GM12892 (cell line): Measurements from ENCODE around the gene TMLHE. TPM values are rescaled to one million over a fixed set of nuclear protein-coding genes. Genes with fewer than 3 reads are reported as not detected.
"Not testable (repeated sequence)": the region's sequence is repeated elsewhere in the genome, so short reads cannot be mapped to it uniquely, and the experiment has no call there.

ENCODE experiments used
- DNase-seq: peaks from one replicate; pipeline ENCODE4 v3.0.0; 2011; ENCODE audit not compliant: insufficient read length
- FAIRE-seq: peaks from 2 replicates; lab custom pipeline; 2011; peaks lifted over from hg19 to GRCh38; lab: Jason Lieb, UNC
- POLR2A ChIP-seq: IDR thresholded peaks from 2 replicates; pipeline ENCODE4 v1.6.1; 2011; ENCODE audit warnings: low read depth, low read length, control low read depth
- POLR2AphosphoS5 ChIP-seq: IDR thresholded peaks from 2 replicates; pipeline ENCODE4 v1.6.1; 2011; ENCODE audit warnings: low read depth, low read length, control low read depth
- TAF1 ChIP-seq: IDR thresholded peaks from 2 replicates; pipeline ENCODE4 v1.6.1; 2011; ENCODE audit warnings: low read depth, mild to moderate bottlenecking, control low read depth, low read length, borderline replicate concordance
- polyA plus RNA-seq: library from polyadenylated mRNA; unstranded; fragments of >200 nt; gene quantifications from one replicate; pipeline ENCODE4 v1.2.1, GENCODE V29; 2012; ENCODE audit warnings: missing spikeins, inconsistent platforms; ENCODE audit not compliant: missing spikeins

TMLHE gene, protein sequence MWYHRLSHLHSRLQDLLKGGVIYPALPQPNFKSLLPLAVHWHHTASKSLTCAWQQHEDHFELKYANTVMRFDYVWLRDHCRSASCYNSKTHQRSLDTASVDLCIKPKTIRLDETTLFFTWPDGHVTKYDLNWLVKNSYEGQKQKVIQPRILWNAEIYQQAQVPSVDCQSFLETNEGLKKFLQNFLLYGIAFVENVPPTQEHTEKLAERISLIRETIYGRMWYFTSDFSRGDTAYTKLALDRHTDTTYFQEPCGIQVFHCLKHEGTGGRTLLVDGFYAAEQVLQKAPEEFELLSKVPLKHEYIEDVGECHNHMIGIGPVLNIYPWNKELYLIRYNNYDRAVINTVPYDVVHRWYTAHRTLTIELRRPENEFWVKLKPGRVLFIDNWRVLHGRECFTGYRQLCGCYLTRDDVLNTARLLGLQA
- 11.2 TPM for polyA plus RNA-seq

DNA sequence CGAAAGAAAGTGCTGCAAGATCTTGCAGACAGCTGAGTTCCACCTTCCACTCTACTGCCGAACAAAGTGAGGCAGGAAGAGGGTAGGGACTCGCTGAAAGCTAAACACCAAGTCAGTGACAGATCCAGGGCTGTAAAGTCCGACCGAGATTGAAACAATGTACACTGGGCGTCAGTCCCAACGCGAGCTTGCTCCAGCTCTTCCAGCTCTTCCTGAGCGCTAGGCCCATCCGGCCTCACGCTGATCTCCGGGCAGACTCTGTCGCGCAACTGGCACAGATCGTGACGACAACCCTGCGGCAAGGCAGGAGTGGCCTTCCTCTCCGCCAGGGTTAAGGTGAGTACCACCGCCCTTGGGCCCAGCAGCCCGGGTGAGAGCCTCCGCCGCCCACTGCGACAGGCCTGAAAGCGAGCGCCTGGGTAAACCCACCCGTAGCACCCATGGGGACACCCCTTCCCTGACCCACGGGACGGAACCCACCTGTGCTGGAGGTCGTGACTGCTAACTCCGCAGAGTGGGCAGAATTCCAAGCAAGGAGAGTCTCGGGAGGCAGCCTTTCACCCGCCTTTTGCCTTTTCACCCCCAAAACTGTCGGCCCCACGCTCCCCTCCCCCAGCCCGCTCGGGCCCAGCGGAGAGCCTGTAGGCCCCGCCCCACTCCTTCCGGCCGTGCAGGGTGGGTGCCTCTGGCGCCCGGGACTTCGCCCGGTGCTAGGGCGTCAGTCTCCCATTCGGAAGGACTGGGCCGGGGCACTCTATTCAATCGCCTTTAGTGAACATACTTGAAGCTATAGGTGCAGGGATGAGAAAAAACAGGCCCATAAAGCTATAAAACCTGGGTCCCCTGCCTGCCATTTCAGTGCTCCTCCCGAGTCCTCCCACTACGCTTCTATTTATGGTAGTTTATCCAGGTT is at the start of gene TMLHE, which contains the start of gene SPRY3:
Gene TMLHE, minus strand, starts transcription at position 641 of the 913 bp plus-strand sequence. CDS start 67,676 bp downstream, outside the sequence.
Gene SPRY3, plus strand, starts transcription at position 275 of the 913 bp plus-strand sequence.
- TF ChIP-seq TAF1 (no peak), POLR2AphosphoS5 (peak; percentile 40; the same call in 1 of the 2 replicates), POLR2A (peak; percentile 63; the same call in 1 of the 2 replicates)
- DNase-seq = peak; percentile 23
- FAIRE-seq = peak; percentile 89

GRCh38 chrX:155662282-155662681 is 49.5 kb upstream of the TMLHE start:
- FAIRE-seq (no peak), DNase-seq (no peak)
- no peak for TF ChIP-seq POLR2A

DNA sequence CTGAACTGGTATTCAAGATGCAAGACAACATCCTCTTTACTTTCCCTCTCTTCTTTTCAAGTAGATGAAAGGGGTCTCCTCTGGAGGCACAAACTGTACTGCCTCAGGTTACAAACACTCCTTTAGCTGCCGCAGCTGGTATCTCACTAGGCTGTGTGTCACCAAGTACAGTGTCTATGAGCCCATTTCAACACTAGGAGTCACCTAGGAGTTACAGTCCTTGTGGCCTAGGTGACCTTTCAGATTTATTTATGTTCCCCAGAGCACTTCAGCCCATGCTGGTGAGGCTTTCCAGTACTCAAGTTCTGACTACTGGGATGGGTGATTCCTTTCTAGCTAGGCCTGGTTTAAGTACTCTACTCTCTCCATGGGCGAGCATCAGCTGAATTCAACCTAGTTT is 32.4 kb upstream of the TMLHE start:
- DNase-seq (no peak), FAIRE-seq (no peak)
- TF ChIP-seq POLR2A (no peak), TAF1 (no peak)

DNA sequence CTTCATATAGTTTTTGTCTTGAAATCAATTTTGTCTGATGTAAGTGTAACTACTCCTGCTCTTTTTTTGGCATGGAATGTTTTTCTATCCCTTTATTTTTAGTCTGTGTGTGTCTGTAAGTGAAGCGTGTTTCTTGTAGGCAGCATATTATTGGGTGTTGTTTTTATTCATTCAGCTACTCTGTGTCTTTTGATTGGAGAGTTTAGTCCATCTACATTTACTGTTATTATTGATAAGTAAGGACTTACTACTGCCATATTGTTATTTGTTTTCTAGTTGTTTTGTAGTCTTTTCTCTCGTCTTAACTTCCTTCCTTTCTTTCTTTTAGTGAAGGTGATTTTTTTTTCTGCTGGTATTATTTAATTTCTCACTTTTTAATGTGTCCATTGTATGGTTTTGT is 30.5 kb upstream of the TMLHE start:
- no peak for DNase-seq
- FAIRE-seq = no peak
- TF ChIP-seq POLR2AphosphoS5 (no peak), TAF1 (no peak), POLR2A (no peak)

DNA sequence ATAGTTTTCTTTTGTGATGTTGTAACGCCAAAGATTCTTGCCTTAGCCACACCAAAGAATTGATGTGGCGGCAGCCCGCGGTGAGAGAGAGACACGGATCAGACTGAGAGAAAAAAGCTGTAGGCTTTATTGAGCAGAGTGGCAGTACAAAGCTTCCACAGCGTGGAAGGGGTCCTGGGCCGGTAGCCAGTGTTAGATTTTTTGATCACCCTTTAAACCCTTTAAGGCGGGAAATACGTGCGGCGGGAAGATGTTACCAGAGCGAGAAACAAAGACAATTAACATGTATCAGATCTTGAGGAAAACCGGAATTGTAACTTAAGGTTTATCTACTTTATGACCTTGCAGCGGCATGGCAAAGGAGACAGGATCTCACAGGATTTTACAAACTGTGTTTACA is 28.6 kb upstream of the TMLHE start:
- DNase-seq, FAIRE-seq: not testable (repeated sequence)

DNA sequence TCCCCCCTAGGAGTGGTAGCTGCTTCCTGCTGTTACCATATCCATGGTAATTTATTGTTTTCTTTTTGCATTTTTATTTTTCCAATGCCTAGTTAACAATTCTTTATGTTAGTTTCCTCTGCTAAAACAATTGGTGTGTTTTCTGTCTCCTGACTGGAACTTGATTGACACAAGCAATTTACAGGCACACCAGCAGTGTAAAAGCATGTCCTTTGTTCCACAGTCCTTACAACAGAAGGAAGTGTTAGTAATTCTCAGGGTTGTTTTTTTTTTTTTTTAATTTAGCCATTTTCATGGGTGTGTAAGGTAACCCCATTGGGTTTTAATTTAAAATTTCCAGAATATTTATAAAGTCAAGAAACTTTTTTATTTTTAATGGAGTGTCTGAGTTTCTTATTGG is 25.0 kb upstream of the TMLHE start:
- no peak for TF ChIP-seq POLR2A
- no peak for TF ChIP-seq TAF1
- TF ChIP-seq POLR2AphosphoS5 = no peak
- DNase-seq (no peak), FAIRE-seq (no peak)

DNA sequence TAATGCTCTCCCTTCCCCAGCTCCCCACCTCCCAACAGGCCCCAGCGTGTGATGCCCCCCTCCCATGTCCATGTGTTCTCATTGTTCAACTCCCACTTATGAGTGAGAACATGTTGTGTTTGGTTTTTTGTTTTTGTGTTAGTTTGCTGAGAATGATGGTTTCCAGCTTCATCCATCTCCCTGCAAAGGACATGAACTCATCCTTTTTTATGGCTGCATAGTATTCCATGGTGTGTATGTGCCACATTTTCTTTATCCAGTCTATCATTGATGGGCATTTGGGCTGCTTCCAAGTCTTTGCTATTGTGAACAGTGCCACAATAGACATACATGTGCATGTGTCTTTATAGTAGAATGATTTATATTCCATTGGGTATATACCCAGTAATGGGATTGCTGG is 22.3 kb upstream of the TMLHE start:
- DNase-seq, FAIRE-seq: not testable (repeated sequence)

- TF ChIP-seq TAF1 (no peak), POLR2A (no peak), POLR2AphosphoS5 (no peak)
- DNase-seq = no peak
- FAIRE-seq = peak; percentile 87
These were observed 19.8 kb upstream of the TMLHE start for GRCh38 chrX:155632431-155633100.

DNA sequence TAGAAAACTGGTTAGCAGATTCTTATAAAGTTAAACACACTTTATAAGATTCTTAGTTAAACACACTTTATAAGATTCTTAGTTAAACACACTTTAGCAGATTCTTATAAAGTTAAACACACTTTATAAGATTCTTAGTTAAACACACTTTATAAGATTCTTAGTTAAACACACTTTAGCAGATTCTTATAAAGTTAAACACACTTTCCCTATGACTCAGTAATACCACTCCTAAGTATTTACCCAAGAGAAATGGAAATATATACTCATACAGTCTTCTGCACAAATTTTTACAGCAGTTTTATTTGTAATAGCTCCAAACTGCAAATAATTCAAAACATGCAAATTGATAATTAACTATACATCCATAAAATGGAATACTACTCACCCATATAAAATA is 7.4 kb upstream of the TMLHE start:
- not testable (repeated sequence) for DNase-seq, FAIRE-seq

GRCh38 chrX:155615938-155616337 is 3.2 kb upstream of the TMLHE start:
- no peak for TF ChIP-seq POLR2AphosphoS5
- TF ChIP-seq POLR2A = no peak
- TF ChIP-seq TAF1 = no peak
- DNase-seq (no peak), FAIRE-seq (no peak)

DNA sequence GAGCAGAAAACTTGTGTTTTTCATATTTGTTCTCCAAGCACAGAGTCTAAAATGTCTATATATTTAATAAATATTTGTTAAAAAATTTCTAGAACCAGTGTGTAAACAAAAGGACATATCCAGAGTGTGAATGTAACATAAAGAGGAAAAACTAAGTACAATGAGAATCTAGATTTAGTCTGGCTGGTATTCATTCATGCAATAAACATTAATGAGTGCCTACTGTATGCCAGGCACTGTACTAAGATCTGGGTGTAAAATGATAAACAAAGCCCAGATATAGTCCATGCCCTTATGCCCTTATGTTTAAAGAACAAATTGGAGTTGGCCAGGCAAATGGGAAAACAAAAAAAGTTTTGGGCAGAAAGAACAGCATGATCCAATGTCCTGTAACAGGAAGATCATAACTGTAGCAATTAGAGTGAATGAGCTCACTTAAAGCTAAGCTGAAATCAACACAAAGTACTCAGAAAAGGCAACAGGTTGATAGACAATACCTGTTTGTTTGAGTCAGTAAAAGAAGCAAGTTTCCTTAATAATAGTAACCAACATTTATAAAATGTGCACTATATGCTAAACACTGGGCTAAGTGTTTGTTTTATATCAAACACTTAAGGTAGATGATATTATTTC is 1.3 kb upstream of the TMLHE start:
- DNase-seq (no peak), FAIRE-seq (no peak)
- TF ChIP-seq POLR2AphosphoS5 (no peak), POLR2A (no peak), TAF1 (no peak)

- no peak for FAIRE-seq
- no peak for TF ChIP-seq TAF1
- no peak for TF ChIP-seq POLR2A
- TF ChIP-seq POLR2AphosphoS5 = no peak
- no peak for DNase-seq
These were observed 1.4 kb downstream of the TMLHE start for GRCh38 chrX:155611302-155611701.
